HG02610 (cell line): ENCODE measurements around the gene KCNQ1.

Source experiments
- ATAC-seq: cut with Tn5 transposase; IDR thresholded peaks from one replicate; pipeline ENCODE4 v1.9.1; 2021; ENCODE audit warnings: mild to moderate bottlenecking, moderate library complexity; ENCODE audit not compliant: unreplicated experiment

KCNQ1 gene

GRCh38 chr11:2661173-2662023, 216.6 kb downstream of the KCNQ1 start:
- no peak for ATAC-seq

- no peak for ATAC-seq
Observed at GRCh38 chr11:2662024-2662312, 217.2 kb downstream of the KCNQ1 start.

GRCh38 chr11:2662430-2663299, 217.9 kb downstream of the KCNQ1 start:
- ATAC-seq, result no peak

GRCh38 chr11:2663506-2663905, 218.7 kb downstream of the KCNQ1 start:
- ATAC-seq, result no peak

GRCh38 chr11:2663915-2664314, 219.1 kb downstream of the KCNQ1 start:
- no peak for ATAC-seq

- ATAC-seq, result no peak
Observed at GRCh38 chr11:2664376-2664775, 219.6 kb downstream of the KCNQ1 start.

GRCh38 chr11:2664791-2665525, 220.2 kb downstream of the KCNQ1 start:
- ATAC-seq, result no peak

- no peak for ATAC-seq
Observed at GRCh38 chr11:2665526-2666400, 221.0 kb downstream of the KCNQ1 start.

GRCh38 chr11:2666401-2666741, 221.6 kb downstream of the KCNQ1 start:
- no peak for ATAC-seq

- no peak for ATAC-seq
Observed at GRCh38 chr11:2666828-2667570, 222.2 kb downstream of the KCNQ1 start.

- ATAC-seq, result no peak
Observed at GRCh38 chr11:2667940-2668339, 223.1 kb downstream of the KCNQ1 start.

- ATAC-seq, result no peak
Observed at GRCh38 chr11:2668876-2669275, 224.1 kb downstream of the KCNQ1 start.

- no peak for ATAC-seq
Observed at GRCh38 chr11:2669634-2670469, 225.0 kb downstream of the KCNQ1 start.

GRCh38 chr11:2670541-2671100, 225.8 kb downstream of the KCNQ1 start:
- no peak for ATAC-seq

GRCh38 chr11:2671748-2672147, 226.9 kb downstream of the KCNQ1 start:
- ATAC-seq, result no peak

- no peak for ATAC-seq
Observed at GRCh38 chr11:2672553-2673249, 227.9 kb downstream of the KCNQ1 start.

GRCh38 chr11:2673250-2673610, 228.4 kb downstream of the KCNQ1 start:
- no peak for ATAC-seq

GRCh38 chr11:2673871-2674471, 229.2 kb downstream of the KCNQ1 start:
- ATAC-seq, result no peak
